Eye (tissue), 1 donor: ENCODE measurements around the gene DHRS7B.
"Not testable (repeated sequence)": the region's sequence is repeated elsewhere in the genome, so short reads cannot be mapped to it uniquely, and the experiment has no call there.

Experiments
- DNase-seq: peaks from one replicate; pipeline ENCODE4 v3.0.0-alpha.2; 2015

Gene DHRS7B

GRCh38 chr17:21108651-21109050 lies 18.1 kb upstream of the DHRS7B start:
- DNase-seq, result no peak

GRCh38 chr17:21113049-21113690 lies 13.6 kb upstream of the DHRS7B start:
- DNase-seq, result no peak

GRCh38 chr17:21113716-21114115 lies 13.0 kb upstream of the DHRS7B start:
- DNase-seq, result no peak

GRCh38 chr17:21114791-21115190 lies 12.0 kb upstream of the DHRS7B start:
- not testable (repeated sequence) for DNase-seq

GRCh38 chr17:21119247-21119918 lies 7.4 kb upstream of the DHRS7B start:
- peak; percentile 85 for DNase-seq

- DNase-seq, result no peak
These were observed 6.9 kb upstream of the DHRS7B start for GRCh38 chr17:21119919-21120249.

GRCh38 chr17:21124086-21124485 lies 2.7 kb upstream of the DHRS7B start:
- no peak for DNase-seq

- not testable (repeated sequence) for DNase-seq
These were observed 2.2 kb upstream of the DHRS7B start for GRCh38 chr17:21124517-21124916.

- no peak for DNase-seq
These were observed 902 bp upstream of the DHRS7B start for GRCh38 chr17:21125862-21126261.

GRCh38 chr17:21127509-21128077 lies 829 bp downstream of the DHRS7B start:
- no peak for DNase-seq

- peak; percentile 44 for DNase-seq
These were observed 2.4 kb downstream of the DHRS7B start for GRCh38 chr17:21129023-21129681.

GRCh38 chr17:21131137-21131536 lies 4.4 kb downstream of the DHRS7B start:
- DNase-seq, result no peak

- DNase-seq, result no peak
These were observed 5.7 kb downstream of the DHRS7B start for GRCh38 chr17:21132428-21132827.

GRCh38 chr17:21134559-21134958 lies 7.8 kb downstream of the DHRS7B start:
- DNase-seq, result no peak

GRCh38 chr17:21140911-21141310 lies 14.1 kb downstream of the DHRS7B start:
- no peak for DNase-seq

GRCh38 chr17:21141331-21141730 lies 14.6 kb downstream of the DHRS7B start:
- no peak for DNase-seq

- DNase-seq, result not testable (repeated sequence)
These were observed 15.3 kb downstream of the DHRS7B start for GRCh38 chr17:21142065-21142464.

GRCh38 chr17:21143695-21144094 lies 16.9 kb downstream of the DHRS7B start:
- no peak for DNase-seq

- not testable (repeated sequence) for DNase-seq
These were observed 17.5 kb downstream of the DHRS7B start for GRCh38 chr17:21144299-21144698.

- DNase-seq, result no peak
These were observed 19.7 kb downstream of the DHRS7B start for GRCh38 chr17:21146362-21147015.

- DNase-seq, result no peak
These were observed 22.9 kb downstream of the DHRS7B start for GRCh38 chr17:21149621-21150020.

- no peak for DNase-seq
These were observed 26.0 kb downstream of the DHRS7B start for GRCh38 chr17:21152731-21153130.

- no peak for DNase-seq
These were observed 31.0 kb downstream of the DHRS7B start for GRCh38 chr17:21157586-21158370.
